OCI-LY7 (cell line): ENCODE results near the gene NRSN2.

ENCODE experiments used
- EZH2phosphoT487 ChIP-seq: fragments of 200-600 bp; sonication (generic); IDR thresholded peaks from 2 replicates; pipeline ENCODE4 v1.6.1; 2018; ENCODE audit warnings: low read depth, borderline replicate concordance, mild to moderate bottlenecking, mixed run types, antibody characterized with exemption, low read length, moderate library complexity, mixed read lengths
- TF ChIP-seq, protein P1 (sequence below): fragments of 200-600 bp; sonication (generic); conservative IDR thresholded peaks from 2 replicates; pipeline ENCODE4 v1.5.1; 2014; ENCODE audit warnings: mild to moderate bottlenecking, antibody characterized with exemption, low read length, moderate library complexity, mixed read lengths

DNA sequence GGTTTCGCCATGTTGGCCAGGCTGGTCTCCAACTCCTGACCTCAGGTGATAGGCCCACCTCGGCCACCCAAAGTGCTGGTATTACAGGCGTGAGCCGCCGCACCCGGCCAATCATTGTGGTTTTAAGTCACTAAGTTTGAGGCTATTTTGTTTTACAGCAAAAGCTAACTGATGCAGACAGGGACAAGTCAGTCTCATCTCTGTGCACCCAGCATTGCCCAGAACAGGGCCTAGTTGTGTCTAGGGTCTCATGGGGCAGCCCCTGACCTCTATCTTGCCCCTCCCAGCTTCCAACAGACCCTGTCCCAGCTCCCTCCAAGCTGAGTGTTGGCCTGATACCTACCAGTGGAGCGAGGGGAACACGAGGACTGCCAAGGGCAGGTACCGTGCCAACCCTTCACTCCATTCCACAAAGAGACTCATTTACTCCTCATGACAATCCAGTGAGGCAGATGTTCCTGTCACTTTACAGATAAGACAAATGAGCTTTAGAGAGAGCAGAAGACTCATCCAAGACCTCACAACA is 52.3 kb downstream of the NRSN2 start:
- TF ChIP-seq, protein P1, sequence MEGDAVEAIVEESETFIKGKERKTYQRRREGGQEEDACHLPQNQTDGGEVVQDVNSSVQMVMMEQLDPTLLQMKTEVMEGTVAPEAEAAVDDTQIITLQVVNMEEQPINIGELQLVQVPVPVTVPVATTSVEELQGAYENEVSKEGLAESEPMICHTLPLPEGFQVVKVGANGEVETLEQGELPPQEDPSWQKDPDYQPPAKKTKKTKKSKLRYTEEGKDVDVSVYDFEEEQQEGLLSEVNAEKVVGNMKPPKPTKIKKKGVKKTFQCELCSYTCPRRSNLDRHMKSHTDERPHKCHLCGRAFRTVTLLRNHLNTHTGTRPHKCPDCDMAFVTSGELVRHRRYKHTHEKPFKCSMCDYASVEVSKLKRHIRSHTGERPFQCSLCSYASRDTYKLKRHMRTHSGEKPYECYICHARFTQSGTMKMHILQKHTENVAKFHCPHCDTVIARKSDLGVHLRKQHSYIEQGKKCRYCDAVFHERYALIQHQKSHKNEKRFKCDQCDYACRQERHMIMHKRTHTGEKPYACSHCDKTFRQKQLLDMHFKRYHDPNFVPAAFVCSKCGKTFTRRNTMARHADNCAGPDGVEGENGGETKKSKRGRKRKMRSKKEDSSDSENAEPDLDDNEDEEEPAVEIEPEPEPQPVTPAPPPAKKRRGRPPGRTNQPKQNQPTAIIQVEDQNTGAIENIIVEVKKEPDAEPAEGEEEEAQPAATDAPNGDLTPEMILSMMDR = no peak
- no peak for TF ChIP-seq EZH2phosphoT487
